HCT116 (cell line): ENCODE results near the gene TRIM62. TPM values are rescaled to one million over a fixed set of nuclear protein-coding genes. Genes with fewer than 3 reads are reported as not detected.

Source experiments
- ATAC-seq: fragments of 200-7000 bp; cut with Tn5 transposase; 2 replicates; pipeline ENCODE4 v1.9.1; 2020; ENCODE audit warnings: mild to moderate bottlenecking, moderate library complexity
- BruUV-seq: library from RNA; stranded (reverse); fragments of 400-500 nt; replicated peaks from 2 replicates; lab custom pipeline; 2021; lab: Mats Ljungman, UMichigan
- CTCF ChIA-PET: fragments of 300-600 bp; sonication (Branson Sonifier 250); formaldehyde crosslinking; loops from one replicate; lab custom pipeline; 2021; ENCODE audit warnings: antibody characterized with exemption; lab: Charles Lee
- POLR2A ChIA-PET: fragments of 300-600, 350-600 bp; sonication (Branson Sonifier 250); formaldehyde crosslinking; loops from one replicate; lab custom pipeline; 2021; ENCODE audit warnings: antibody characterized with exemption; lab: Charles Lee
- RAD21 ChIA-PET, 2 experiments: fragments of 300-600 bp; sonication (Branson Sonifier 250); formaldehyde crosslinking; loops; one replicate each; lab custom pipeline; 2023; ENCODE audit warnings: low total read pairs in 2 of 2; ENCODE audit not compliant: uncharacterized antibody in 2 of 2, unreplicated experiment in 2 of 2, low non-redundant PET in 1 of 2; lab: Charles Lee
- DNase-seq: peaks from one replicate; pipeline ENCODE4 v3.0.0-alpha.2; 2010; ENCODE audit warnings: low read depth, low spot score
- H2AFZ ChIP-seq: fragments of 200-600 bp; shearing (Covaris generic), sonication (generic); 2 replicates; pipeline ENCODE4 v1.6.1; 2017; ENCODE audit warnings: low read depth, mixed run types, mixed read lengths, antibody characterized with exemption, low read length; ENCODE audit not compliant: poor library complexity, severe bottlenecking
- H3K27ac ChIP-seq: 2 replicates; pipeline ENCODE4 v1.5.1; 2012; ENCODE audit warnings: low read depth, low read length
- H3K27me3 ChIP-seq: fragments of 200-600 bp; sonication (generic); 2 replicates; pipeline ENCODE4 v1.6.1; 2016; ENCODE audit warnings: mixed run types, low read length, mixed read lengths; ENCODE audit not compliant: insufficient read depth
- H3K36me3 ChIP-seq, 2 experiments: fragments of 200-500 bp in 1 of 2; fragments of 200-600 bp in 1 of 2; sonication (Bioruptor generic) in 1 of 2; sonication (generic) in 1 of 2; 2 replicates each; pipeline versions ENCODE4 v1.5.1 to v1.6.1; 2014 to 2016; ENCODE audit warnings: low read length in 2 of 2, inconsistent platforms in 1 of 2, mixed read lengths in 1 of 2, mixed run types in 1 of 2; ENCODE audit not compliant: insufficient read depth in 2 of 2, control insufficient read depth in 1 of 2
- H3K4me1 ChIP-seq, 2 experiments: fragments of 200-600 bp in 1 of 2; sonication (generic) in 1 of 2; 2 replicates each; pipeline versions ENCODE4 v1.5.1 to v1.6.1; 2012 to 2017; ENCODE audit warnings: low read length in 2 of 2, inconsistent platforms in 1 of 2, mild to moderate bottlenecking in 1 of 2, mixed read lengths in 1 of 2, mixed run types in 1 of 2, moderate library complexity in 1 of 2; ENCODE audit not compliant: insufficient read depth in 2 of 2, control insufficient read depth in 1 of 2
- H3K4me2 ChIP-seq: fragments of 200-600 bp; sonication (generic); 2 replicates; pipeline ENCODE4 v1.6.1; 2017; ENCODE audit warnings: mixed run types, low read length, mixed read lengths
- H3K4me3 ChIP-seq, 2 experiments: fragments of 200-600 bp in 1 of 2; sonication (generic) in 1 of 2; replicated peaks in 1 of 2; 2 replicates each; pipeline ENCODE4 v1.5.1; 2011 to 2016; ENCODE audit warnings: low read length in 2 of 2, control low read depth in 1 of 2, low read depth in 1 of 2, mild to moderate bottlenecking in 1 of 2, mixed read lengths in 1 of 2, mixed run types in 1 of 2
- H3K79me2 ChIP-seq: fragments of 200-600 bp; sonication (generic); 2 replicates; pipeline ENCODE4 v1.6.1; 2017; ENCODE audit warnings: mild to moderate bottlenecking, mixed run types, low read length, moderate library complexity, mixed read lengths; ENCODE audit not compliant: insufficient read depth
- H3K9ac ChIP-seq: fragments of 200-600 bp; sonication (generic); 2 replicates; pipeline ENCODE4 v1.6.1; 2016; ENCODE audit warnings: low read length, mixed read lengths
- H3K9me2 ChIP-seq: fragments of 200-600 bp; sonication (generic), shearing (Covaris generic); 2 replicates; pipeline ENCODE4 v1.6.1; 2017; ENCODE audit warnings: mixed run types, mild to moderate bottlenecking, moderate library complexity; ENCODE audit not compliant: insufficient read depth
- H3K9me3 ChIP-seq, 2 experiments: fragments of 200-500 bp in 1 of 2; fragments of 200-600 bp in 1 of 2; sonication (Bioruptor generic) in 1 of 2; sonication (generic) in 1 of 2; 2 replicates each; pipeline ENCODE4 v1.6.1; 2014 to 2017; ENCODE audit warnings: low read length in 2 of 2, mixed read lengths in 2 of 2, inconsistent platforms in 1 of 2, low read depth in 1 of 2, mild to moderate bottlenecking in 1 of 2, mixed run types in 1 of 2, moderate library complexity in 1 of 2; ENCODE audit not compliant: control insufficient read depth in 1 of 2, insufficient read depth in 1 of 2
- H4K20me1 ChIP-seq: fragments of 200-600 bp; sonication (generic), shearing (Covaris generic); 2 replicates; pipeline ENCODE4 v1.6.1; 2017; ENCODE audit warnings: mixed run types, mild to moderate bottlenecking, moderate library complexity; ENCODE audit not compliant: insufficient read depth
- CEBPB ChIP-seq: IDR thresholded peaks from 2 replicates; pipeline ENCODE4 v1.6.1; 2012; ENCODE audit warnings: low read depth
- EZH2phosphoT487 ChIP-seq: fragments of 200-600 bp; IDR thresholded peaks from 2 replicates; pipeline ENCODE4 v1.6.1; 2018; ENCODE audit warnings: antibody characterized with exemption, borderline replicate concordance
- FOSL1 ChIP-seq: IDR thresholded peaks from 2 replicates; pipeline ENCODE4 v1.6.1; 2012; ENCODE audit warnings: low read depth
- JUND ChIP-seq: IDR thresholded peaks from 2 replicates; pipeline ENCODE4 v1.6.1; 2012
- POLR2A ChIP-seq: IDR thresholded peaks from 2 replicates; pipeline ENCODE4 v1.7.0; 2011; ENCODE audit warnings: borderline replicate concordance; ENCODE audit not compliant: insufficient read depth, insufficient read length; ENCODE audit errors: extremely low read depth
- POLR2AphosphoS5 ChIP-seq: IDR thresholded peaks from 2 replicates; pipeline ENCODE4 v1.6.1; 2011; ENCODE audit warnings: mild to moderate bottlenecking, low read depth, low read length, moderate library complexity
- SP1 ChIP-seq: IDR thresholded peaks from 2 replicates; pipeline ENCODE4 v1.6.1; 2012; ENCODE audit warnings: low read depth
- SRF ChIP-seq: IDR thresholded peaks from 2 replicates; pipeline ENCODE4 v1.6.1; 2012; ENCODE audit warnings: low read depth
- YY1 ChIP-seq: IDR thresholded peaks from 2 replicates; pipeline ENCODE4 v1.6.1; 2011; ENCODE audit warnings: low read length, low read depth, moderate library complexity, mild to moderate bottlenecking; ENCODE audit not compliant: insufficient replicate concordance; ENCODE audit errors: extremely low read depth
- ZBTB33 ChIP-seq: IDR thresholded peaks from 2 replicates; pipeline ENCODE4 v1.6.1; 2011; ENCODE audit warnings: mild to moderate bottlenecking, low read length, moderate library complexity; ENCODE audit not compliant: insufficient replicate concordance; ENCODE audit errors: extremely low read depth
- ZNF274 ChIP-seq: fragments of 200-500 bp; sonication (Bioruptor generic); IDR thresholded peaks from 2 replicates; pipeline ENCODE4 v1.6.1; 2014; ENCODE audit warnings: mild to moderate bottlenecking, low read depth, low read length, inconsistent platforms
- intact Hi-C: fragments of 100-400 bp; cut with micrococcal nuclease; formaldehyde crosslinking; loops from 2 replicates; pipeline ENCODE4 v1.10.0; 2022
- total RNA-seq: library from RNA; stranded (reverse); gene quantifications from one replicate; pipeline ENCODE4 v1.2.1, GENCODE V29; 2021; ENCODE audit not compliant: unreplicated experiment
- TF ChIP-seq, protein P1 (sequence below): IDR thresholded peaks from 2 replicates; pipeline ENCODE4 v1.6.1; 2012; ENCODE audit warnings: low read depth
- TF ChIP-seq, protein P2 (sequence below): IDR thresholded peaks from 2 replicates; pipeline ENCODE4 v1.6.1; 2012

TRIM62 gene
- total RNA-seq, 1 experiment from 2014 or later = 6.5 TPM

DNA sequence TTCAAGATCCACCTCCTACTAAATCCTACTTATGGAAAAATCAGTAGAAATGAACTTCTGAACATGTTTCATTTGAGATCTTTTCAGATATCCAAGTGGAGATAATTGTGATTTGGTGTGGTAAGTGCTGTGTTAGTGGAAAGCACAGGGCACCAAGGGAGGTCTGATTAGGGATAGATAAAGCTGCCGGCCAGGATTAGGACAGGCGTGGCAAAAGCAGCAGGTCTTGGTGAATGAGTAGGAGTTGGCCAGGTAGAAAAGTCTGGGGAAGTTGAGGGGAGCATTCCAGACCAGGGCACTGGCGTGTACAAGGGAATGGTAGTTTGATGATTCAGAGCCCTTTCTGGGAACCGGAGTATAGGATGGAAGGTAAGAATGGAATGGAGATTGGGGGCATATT lies 53.1 kb downstream of the TRIM62 start (continued):
- TF ChIP-seq, protein P1, sequence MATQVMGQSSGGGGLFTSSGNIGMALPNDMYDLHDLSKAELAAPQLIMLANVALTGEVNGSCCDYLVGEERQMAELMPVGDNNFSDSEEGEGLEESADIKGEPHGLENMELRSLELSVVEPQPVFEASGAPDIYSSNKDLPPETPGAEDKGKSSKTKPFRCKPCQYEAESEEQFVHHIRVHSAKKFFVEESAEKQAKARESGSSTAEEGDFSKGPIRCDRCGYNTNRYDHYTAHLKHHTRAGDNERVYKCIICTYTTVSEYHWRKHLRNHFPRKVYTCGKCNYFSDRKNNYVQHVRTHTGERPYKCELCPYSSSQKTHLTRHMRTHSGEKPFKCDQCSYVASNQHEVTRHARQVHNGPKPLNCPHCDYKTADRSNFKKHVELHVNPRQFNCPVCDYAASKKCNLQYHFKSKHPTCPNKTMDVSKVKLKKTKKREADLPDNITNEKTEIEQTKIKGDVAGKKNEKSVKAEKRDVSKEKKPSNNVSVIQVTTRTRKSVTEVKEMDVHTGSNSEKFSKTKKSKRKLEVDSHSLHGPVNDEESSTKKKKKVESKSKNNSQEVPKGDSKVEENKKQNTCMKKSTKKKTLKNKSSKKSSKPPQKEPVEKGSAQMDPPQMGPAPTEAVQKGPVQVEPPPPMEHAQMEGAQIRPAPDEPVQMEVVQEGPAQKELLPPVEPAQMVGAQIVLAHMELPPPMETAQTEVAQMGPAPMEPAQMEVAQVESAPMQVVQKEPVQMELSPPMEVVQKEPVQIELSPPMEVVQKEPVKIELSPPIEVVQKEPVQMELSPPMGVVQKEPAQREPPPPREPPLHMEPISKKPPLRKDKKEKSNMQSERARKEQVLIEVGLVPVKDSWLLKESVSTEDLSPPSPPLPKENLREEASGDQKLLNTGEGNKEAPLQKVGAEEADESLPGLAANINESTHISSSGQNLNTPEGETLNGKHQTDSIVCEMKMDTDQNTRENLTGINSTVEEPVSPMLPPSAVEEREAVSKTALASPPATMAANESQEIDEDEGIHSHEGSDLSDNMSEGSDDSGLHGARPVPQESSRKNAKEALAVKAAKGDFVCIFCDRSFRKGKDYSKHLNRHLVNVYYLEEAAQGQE = no peak

- Histone ChIP-seq H3K79me2 (peaks cover 24% of the 10 kb centered on the region), H3K36me3 (no peaks in the 10 kb centered on the region; a peak in 1 of 4 replicates), H3K9me3 (no peaks in the 10 kb centered on the region), H3K4me3 (peak overlapping the region; percentile 78 to 98), H3K9me2 (no peaks in the 10 kb centered on the region), H4K20me1 (no peaks in the 10 kb centered on the region), H3K27ac (peak overlapping the region; percentile 66), H3K4me2 (peak overlapping the region; percentile 97), H3K4me1 (peaks cover 5 to 20% of the 10 kb centered on the region in 2 experiments; a peak in 3 of 4 replicates), H3K9ac (peak overlapping the region; percentile 94), H3K27me3 (no peaks in the 10 kb centered on the region), H2AFZ (peak overlapping the region; percentile 52)
- ATAC-seq (peak; percentile 96), DNase-seq (peak; percentile 99)
- POLR2A ChIA-PET = interaction anchor here (0.6 to 1.4 kb wide), 11 partner anchors 8 to 344 kb away, joined by 3 to 7 read pairs (median 3); partner anchors contain the start of gene TRIM62
- RAD21 ChIA-PET = no interaction called here
- intact Hi-C loops = loop anchor here (5.0 to 10.0 kb wide), 2 partner anchors 218 to 345 kb away; partner anchors contain the start of gene ZSCAN20
- CTCF ChIA-PET = interaction anchor here (0.6 to 2.2 kb wide), 22 partner anchors 10 to 491 kb away, joined by 3 to 12 read pairs (median 5); partner anchors contain the start of gene AZIN2
- no TSS peak for BruUV-seq
- TF ChIP-seq SRF = peak; percentile 85
- TF ChIP-seq YY1 = peak; percentile 80
- TF ChIP-seq EZH2phosphoT487 = no peak
- TF ChIP-seq JUND = no peak
- TF ChIP-seq, protein P2, sequence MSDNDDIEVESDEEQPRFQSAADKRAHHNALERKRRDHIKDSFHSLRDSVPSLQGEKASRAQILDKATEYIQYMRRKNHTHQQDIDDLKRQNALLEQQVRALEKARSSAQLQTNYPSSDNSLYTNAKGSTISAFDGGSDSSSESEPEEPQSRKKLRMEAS = peak; percentile 96
- TF ChIP-seq, protein P1 = no peak
- TF ChIP-seq POLR2AphosphoS5 = peak; percentile 96
- peak; percentile 95 for TF ChIP-seq SP1
- peak; percentile 74 for TF ChIP-seq POLR2A
- TF ChIP-seq ZNF274 = no peak
- no peak for TF ChIP-seq FOSL1
- peak; percentile 69 for TF ChIP-seq ZBTB33
- 0 out of 2 replicates have a peak, but pooled peaks have one; percentile 17 for TF ChIP-seq CEBPB
Observed at GRCh38 chr1:33127001-33127823, 54.6 kb downstream of the TRIM62 start.
